Panc1 (cell line): Measurements from ENCODE around the gene MEIOB. TPM values are rescaled to one million over a fixed set of nuclear protein-coding genes. Genes with fewer than 3 reads are reported as not detected.
"Not testable (repeated sequence)": the region's sequence is repeated elsewhere in the genome, so short reads cannot be mapped to it uniquely, and the experiment has no call there.

ENCODE experiments used
- ATAC-seq: fragments of 200-7000 bp; cut with Tn5 transposase; 2 replicates; pipeline ENCODE4 v1.9.1; 2020; ENCODE audit warnings: mild to moderate bottlenecking, moderate library complexity
- BruUV-seq: library from RNA; stranded (reverse); fragments of 400-500 nt; replicated peaks from 2 replicates; lab custom pipeline; 2021; lab: Mats Ljungman, UMichigan
- CTCF ChIA-PET: fragments of 300-600 bp; sonication (Branson Sonifier 250); formaldehyde crosslinking; loops from one replicate; lab custom pipeline; 2022; ENCODE audit warnings: antibody characterized with exemption; lab: Charles Lee
- POLR2A ChIA-PET: fragments of 300-600 bp; sonication (Branson Sonifier 250); formaldehyde crosslinking; loops from one replicate; lab custom pipeline; 2022; ENCODE audit warnings: antibody characterized with exemption; lab: Charles Lee
- DNase-seq: peaks from one replicate; pipeline ENCODE4 v3.0.0-alpha.2; 2010; ENCODE audit warnings: low read depth, low spot score
- H3K27ac ChIP-seq: 2 replicates; pipeline ENCODE4 v1.5.1; 2011; ENCODE audit warnings: mild to moderate bottlenecking, low read length, inconsistent platforms
- H3K27me3 ChIP-seq: fragments of 200-500 bp; sonication (Bioruptor generic); 2 replicates; pipeline ENCODE4 v1.6.0; 2014; ENCODE audit warnings: low read length, inconsistent platforms; ENCODE audit not compliant: control insufficient read depth, insufficient read depth
- H3K36me3 ChIP-seq: fragments of 200-500 bp; sonication (Bioruptor generic); 2 replicates; pipeline ENCODE4 v1.5.1; 2014; ENCODE audit warnings: inconsistent platforms, mild to moderate bottlenecking, low read length, moderate library complexity; ENCODE audit not compliant: control insufficient read depth, insufficient read depth
- H3K4me1 ChIP-seq: 2 replicates; pipeline ENCODE4 v1.5.1; 2011; ENCODE audit warnings: inconsistent platforms, mild to moderate bottlenecking, low read length, moderate library complexity; ENCODE audit not compliant: control insufficient read depth, insufficient read depth
- H3K4me3 ChIP-seq, 2 experiments: 2 replicates each; pipeline ENCODE4 v1.5.1; 2011 to 2012; ENCODE audit warnings: low read depth in 2 of 2, low read length in 2 of 2, mild to moderate bottlenecking in 2 of 2, inconsistent platforms in 1 of 2, moderate library complexity in 1 of 2
- H3K9me3 ChIP-seq: fragments of 200-500 bp; sonication (Bioruptor generic); 2 replicates; pipeline ENCODE4 v1.5.1; 2014; ENCODE audit warnings: low read depth, mild to moderate bottlenecking, inconsistent platforms, low read length, moderate library complexity; ENCODE audit not compliant: control insufficient read depth, insufficient read depth
- POLR2AphosphoS5 ChIP-seq: IDR thresholded peaks from 2 replicates; pipeline ENCODE4 v1.6.1; 2012; ENCODE audit warnings: mild to moderate bottlenecking, low read depth, low read length, moderate library complexity
- REST ChIP-seq, 2 experiments: IDR thresholded peaks; 2 replicates each; pipeline ENCODE4 v1.6.1; 2011 to 2012; ENCODE audit warnings: low read depth in 2 of 2, control low read depth in 1 of 2, low read length in 1 of 2, mild to moderate bottlenecking in 1 of 2, moderate library complexity in 1 of 2; ENCODE audit not compliant: insufficient read depth in 1 of 2
- SIN3A ChIP-seq: IDR thresholded peaks from 2 replicates; pipeline ENCODE4 v1.6.1; 2012; ENCODE audit warnings: low read depth, mild to moderate bottlenecking, low read length, moderate library complexity, borderline replicate concordance; ENCODE audit not compliant: insufficient read depth
- TCF7L2 ChIP-seq: IDR thresholded peaks from 2 replicates; pipeline ENCODE4 v1.6.1; 2011; ENCODE audit warnings: mild to moderate bottlenecking, low read depth, low read length, inconsistent platforms
- in situ Hi-C: cut with HindIII; loops from 2 replicates; pipeline ENCODE4 v1.10.0; 2016; ENCODE audit warnings: low sequenced_read_pairs, low pct_unique_long_range_greater_than_20kb
- intact Hi-C: fragments of 100-400 bp; cut with micrococcal nuclease; formaldehyde crosslinking; loops from one replicate; pipeline ENCODE4 v1.10.0; 2022; ENCODE audit not compliant: unreplicated experiment
- total RNA-seq: library from RNA; stranded (reverse); gene quantifications from one replicate; pipeline ENCODE4 v1.2.1, GENCODE V29; 2021; ENCODE audit not compliant: unreplicated experiment
- TF ChIP-seq, protein P1 (sequence below): fragments of 450-650 bp; IDR thresholded peaks from 2 replicates; pipeline ENCODE4 v1.5.1; 2017; ENCODE audit warnings: mild to moderate bottlenecking

Gene MEIOB
- total RNA-seq, 1 experiment from 2014 or later: not detected

- ChIA-PET POLR2A (no interaction called here), CTCF (no interaction called here)
- intact Hi-C loops (no loop called here), in situ Hi-C loops (no loop called here)
- Histone ChIP-seq H3K9me3 (no peaks in the 10 kb centered on the region), H3K27ac (no peak overlapping the region), H3K4me1 (no peaks in the 10 kb centered on the region), H3K27me3 (no peaks in the 10 kb centered on the region), H3K4me3 (no peak overlapping the region), H3K36me3 (no peaks in the 10 kb centered on the region)
- no peak for ATAC-seq
- TF ChIP-seq TCF7L2: no peak
- TF ChIP-seq, protein P1, sequence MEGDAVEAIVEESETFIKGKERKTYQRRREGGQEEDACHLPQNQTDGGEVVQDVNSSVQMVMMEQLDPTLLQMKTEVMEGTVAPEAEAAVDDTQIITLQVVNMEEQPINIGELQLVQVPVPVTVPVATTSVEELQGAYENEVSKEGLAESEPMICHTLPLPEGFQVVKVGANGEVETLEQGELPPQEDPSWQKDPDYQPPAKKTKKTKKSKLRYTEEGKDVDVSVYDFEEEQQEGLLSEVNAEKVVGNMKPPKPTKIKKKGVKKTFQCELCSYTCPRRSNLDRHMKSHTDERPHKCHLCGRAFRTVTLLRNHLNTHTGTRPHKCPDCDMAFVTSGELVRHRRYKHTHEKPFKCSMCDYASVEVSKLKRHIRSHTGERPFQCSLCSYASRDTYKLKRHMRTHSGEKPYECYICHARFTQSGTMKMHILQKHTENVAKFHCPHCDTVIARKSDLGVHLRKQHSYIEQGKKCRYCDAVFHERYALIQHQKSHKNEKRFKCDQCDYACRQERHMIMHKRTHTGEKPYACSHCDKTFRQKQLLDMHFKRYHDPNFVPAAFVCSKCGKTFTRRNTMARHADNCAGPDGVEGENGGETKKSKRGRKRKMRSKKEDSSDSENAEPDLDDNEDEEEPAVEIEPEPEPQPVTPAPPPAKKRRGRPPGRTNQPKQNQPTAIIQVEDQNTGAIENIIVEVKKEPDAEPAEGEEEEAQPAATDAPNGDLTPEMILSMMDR: no peak
- no peak for TF ChIP-seq SIN3A
- no peak for TF ChIP-seq POLR2AphosphoS5
- TF ChIP-seq REST (IDR thresholded peaks at IDR 0.05; ENCODE audit: insufficient read depth in 1 of 2, low read depth in 2 of 2, low read length in 1 of 2): no peak
- DNase-seq: no peak
- no TSS peak for BruUV-seq
Measured at GRCh38 chr16:1900452-1900774, 28.4 kb upstream of the MEIOB start.

- in situ Hi-C loops: no loop called here
- no peak overlapping the region for H3K27ac ChIP-seq
- H3K27me3 ChIP-seq: no peaks in the 10 kb centered on the region
- no peaks in the 10 kb centered on the region for H3K36me3 ChIP-seq
- no peaks in the 10 kb centered on the region for H3K9me3 ChIP-seq
- no peak overlapping the region for H3K4me3 ChIP-seq
- intact Hi-C loops: no loop called here
- no peak for ATAC-seq
- TF ChIP-seq SIN3A: no peak
- TF ChIP-seq TCF7L2: no peak
- TF ChIP-seq, protein P1: no peak
- TF ChIP-seq REST (IDR thresholded peaks at IDR 0.05; ENCODE audit: insufficient read depth in 1 of 2, low read depth in 2 of 2, low read length in 1 of 2): no peak
- no peak for TF ChIP-seq POLR2AphosphoS5
- H3K4me1 ChIP-seq: no peaks in the 10 kb centered on the region
- CTCF ChIA-PET: no interaction called here
- POLR2A ChIA-PET: interaction anchor here (0.7 kb wide), 1 partner anchor 16 kb away, joined by 12 read pairs; no protein-coding TSS in a partner anchor
- DNase-seq: no peak
- no TSS peak for BruUV-seq
Measured at GRCh38 chr16:1899641-1900451, 27.9 kb upstream of the MEIOB start.

- H3K4me3 ChIP-seq, in situ Hi-C loops, BruUV-seq, intact Hi-C loops, H3K27ac ChIP-seq, ATAC-seq, H3K4me1 ChIP-seq, H3K36me3 ChIP-seq, DNase-seq, H3K27me3 ChIP-seq, H3K9me3 ChIP-seq: not testable (repeated sequence)
- ChIA-PET CTCF (interaction anchor here (0.6 kb wide), 2 partner anchors 25 to 29 kb away, joined by 3 to 4 read pairs; no protein-coding TSS in a partner anchor), POLR2A (interaction anchor here (0.6 kb wide), 1 partner anchor 20 kb away, joined by 3 read pairs; no protein-coding TSS in a partner anchor)
Measured at GRCh38 chr16:1897692-1898091, 25.7 kb upstream of the MEIOB start.
